Measurements from ENCODE around the gene SYT8. TPM values are rescaled to one million over a fixed set of nuclear protein-coding genes. Genes with fewer than 3 reads are reported as not detected.

Gene SYT8
- total and polyA plus RNA-seq, 2 experiments from 2014 or later, result not detected

DNA sequence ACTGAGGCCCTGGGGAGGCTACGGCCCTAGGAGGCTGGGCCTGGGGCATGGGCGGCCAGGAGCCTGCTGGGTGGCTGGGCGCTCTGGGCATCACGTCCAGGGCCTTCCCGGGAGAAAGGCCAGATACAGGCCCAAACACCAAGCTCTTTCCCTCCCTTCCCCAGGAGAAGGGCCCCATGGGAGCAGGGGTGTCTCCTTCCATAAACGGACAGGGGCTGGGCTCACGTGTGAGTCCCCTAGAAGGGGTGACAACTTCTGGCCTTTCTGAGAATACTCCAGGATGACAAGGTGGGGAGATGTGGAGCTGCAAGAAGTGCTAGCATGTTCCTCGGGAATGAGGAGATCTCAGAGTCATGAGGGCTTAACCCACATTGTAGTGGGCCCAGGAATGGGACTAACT is 19.5 kb upstream of the SYT8 start:
- TF ChIP-seq, protein P1, sequence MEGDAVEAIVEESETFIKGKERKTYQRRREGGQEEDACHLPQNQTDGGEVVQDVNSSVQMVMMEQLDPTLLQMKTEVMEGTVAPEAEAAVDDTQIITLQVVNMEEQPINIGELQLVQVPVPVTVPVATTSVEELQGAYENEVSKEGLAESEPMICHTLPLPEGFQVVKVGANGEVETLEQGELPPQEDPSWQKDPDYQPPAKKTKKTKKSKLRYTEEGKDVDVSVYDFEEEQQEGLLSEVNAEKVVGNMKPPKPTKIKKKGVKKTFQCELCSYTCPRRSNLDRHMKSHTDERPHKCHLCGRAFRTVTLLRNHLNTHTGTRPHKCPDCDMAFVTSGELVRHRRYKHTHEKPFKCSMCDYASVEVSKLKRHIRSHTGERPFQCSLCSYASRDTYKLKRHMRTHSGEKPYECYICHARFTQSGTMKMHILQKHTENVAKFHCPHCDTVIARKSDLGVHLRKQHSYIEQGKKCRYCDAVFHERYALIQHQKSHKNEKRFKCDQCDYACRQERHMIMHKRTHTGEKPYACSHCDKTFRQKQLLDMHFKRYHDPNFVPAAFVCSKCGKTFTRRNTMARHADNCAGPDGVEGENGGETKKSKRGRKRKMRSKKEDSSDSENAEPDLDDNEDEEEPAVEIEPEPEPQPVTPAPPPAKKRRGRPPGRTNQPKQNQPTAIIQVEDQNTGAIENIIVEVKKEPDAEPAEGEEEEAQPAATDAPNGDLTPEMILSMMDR (IDR thresholded peaks at IDR 0.05; ENCODE audit: low read depth, low read length), result no peak

DNA sequence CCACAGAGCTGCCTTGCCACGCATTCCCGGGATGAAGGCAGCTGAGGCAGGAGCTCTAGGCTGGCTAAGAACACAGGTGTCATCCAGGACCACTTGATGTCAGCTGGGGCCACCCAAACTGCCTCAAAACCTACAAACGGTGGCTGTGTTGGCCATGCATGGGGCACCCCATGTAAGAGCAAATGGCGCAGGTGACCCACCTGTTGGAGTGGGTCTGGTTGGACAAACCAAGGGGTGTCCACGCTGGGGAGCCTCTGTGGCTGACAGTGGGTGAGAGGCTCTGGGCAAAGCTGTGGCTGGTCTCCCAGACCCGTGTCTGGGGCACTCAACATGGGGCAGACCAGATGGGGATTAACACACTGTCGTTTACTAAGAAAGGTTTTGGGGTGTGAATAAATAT is 19.0 kb upstream of the SYT8 start:
- H3K27ac ChIP-seq, result no peak overlapping the region
- H3K9me3 ChIP-seq (ENCODE audit: low read depth), result no peaks in the 10 kb centered on the region
- H3K4me1 ChIP-seq (ENCODE audit: low read depth), result peaks cover 2% of the 10 kb centered on the region
- TF ChIP-seq, protein P1 (IDR thresholded peaks at IDR 0.05; ENCODE audit: low read depth, low read length), result no peak
- no peak overlapping the region for H3K4me3 ChIP-seq
- no peaks in the 10 kb centered on the region for H3K27me3 ChIP-seq
- DNase-seq (ENCODE audit: low read depth in 1 of 2, low spot score in 1 of 2), result no peak
- no peaks in the 10 kb centered on the region for H3K36me3 ChIP-seq

More for the DNA sequence above, 19.5 kb upstream of the SYT8 start:
- H3K9me3 ChIP-seq (ENCODE audit: low read depth), result no peaks in the 10 kb centered on the region
- no peak overlapping the region for H3K4me3 ChIP-seq
- DNase-seq (ENCODE audit: low read depth in 1 of 2, low spot score in 1 of 2), result no peak
- H3K36me3 ChIP-seq, result no peaks in the 10 kb centered on the region
- H3K27ac ChIP-seq, result no peak overlapping the region
- H3K27me3 ChIP-seq, result no peaks in the 10 kb centered on the region
- peaks cover 4% of the 10 kb centered on the region for H3K4me1 ChIP-seq (ENCODE audit: low read depth)

DNA sequence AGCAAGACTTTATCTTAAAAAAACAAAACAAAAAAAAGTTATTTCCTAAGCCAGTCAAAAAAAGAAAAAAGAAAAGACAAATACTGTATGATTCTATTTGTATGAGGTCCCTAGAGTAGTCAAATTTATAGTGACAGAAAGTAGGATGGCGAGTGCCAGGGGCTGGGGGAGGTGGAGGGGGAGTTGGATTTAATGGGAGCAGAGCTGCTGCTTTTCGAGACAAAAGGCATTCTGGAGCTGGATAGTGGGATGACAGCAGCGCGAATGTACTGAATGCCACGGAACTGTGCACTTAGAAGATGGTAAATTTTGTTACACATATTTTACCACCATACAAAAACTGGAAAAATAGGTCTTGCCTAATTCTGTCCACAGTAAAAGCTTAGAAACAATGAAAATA is 17.8 kb upstream of the SYT8 start:
- Histone ChIP-seq H3K4me3 (no peak overlapping the region), H3K27me3 (no peaks in the 10 kb centered on the region), H3K4me1 (ENCODE audit: low read depth) (no peaks in the 10 kb centered on the region), H3K36me3 (no peaks in the 10 kb centered on the region), H3K9me3 (ENCODE audit: low read depth) (no peaks in the 10 kb centered on the region), H3K27ac (no peak overlapping the region)
- TF ChIP-seq, protein P1 (IDR thresholded peaks at IDR 0.05; ENCODE audit: low read depth, low read length), result no peak
- no peak for DNase-seq (ENCODE audit: low read depth in 1 of 2, low spot score in 1 of 2)

DNA sequence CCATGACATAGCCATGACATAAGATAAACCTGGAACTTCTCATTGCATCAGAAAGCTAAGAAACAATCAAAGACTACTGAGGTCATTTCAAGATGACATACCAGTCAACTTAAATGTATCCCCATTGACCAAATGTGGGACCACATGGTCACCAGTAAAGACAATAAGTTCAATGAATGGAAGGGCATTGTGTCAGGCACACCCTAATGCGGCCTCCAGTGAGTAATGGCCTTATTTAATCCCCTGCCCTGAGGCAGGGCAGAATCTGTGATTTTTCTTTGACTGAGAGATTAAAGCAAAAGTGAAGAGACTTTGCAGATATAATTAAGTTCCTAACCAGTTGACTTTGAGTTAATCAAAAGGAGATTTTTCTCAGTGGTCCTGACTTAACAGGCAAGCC is 17.3 kb upstream of the SYT8 start:
- no peaks in the 10 kb centered on the region for H3K9me3 ChIP-seq (ENCODE audit: low read depth)
- no peaks in the 10 kb centered on the region for H3K4me1 ChIP-seq (ENCODE audit: low read depth)
- no peak for DNase-seq (ENCODE audit: low read depth in 1 of 2, low spot score in 1 of 2)
- no peak overlapping the region for H3K4me3 ChIP-seq
- TF ChIP-seq, protein P1 (IDR thresholded peaks at IDR 0.05; ENCODE audit: low read depth, low read length), result no peak
- H3K36me3 ChIP-seq, result no peaks in the 10 kb centered on the region
- H3K27me3 ChIP-seq, result no peaks in the 10 kb centered on the region
- H3K27ac ChIP-seq, result no peak overlapping the region

DNA sequence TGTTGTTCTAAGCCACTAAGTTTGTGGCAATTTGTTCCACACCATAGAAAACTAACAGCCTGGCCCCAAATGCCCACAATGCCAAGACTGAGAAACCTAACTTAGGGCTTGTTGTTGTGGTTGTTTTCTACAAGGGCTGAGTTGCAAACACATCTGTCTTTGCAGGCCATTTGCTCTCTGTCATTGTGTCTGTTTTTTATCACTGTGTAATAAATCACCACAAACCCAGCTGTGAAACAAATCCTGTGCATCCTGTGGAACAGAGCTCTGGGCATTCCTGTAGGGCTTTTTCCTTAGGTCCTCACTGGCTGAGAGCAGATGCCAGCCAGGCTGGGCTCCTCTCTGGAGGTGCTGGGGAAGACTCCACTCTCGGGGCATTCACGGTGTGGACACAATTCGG is 15.7 kb upstream of the SYT8 start:
- no peak for DNase-seq (ENCODE audit: low read depth in 1 of 2, low spot score in 1 of 2)
- H3K4me1 ChIP-seq (ENCODE audit: low read depth), result no peaks in the 10 kb centered on the region
- H3K4me3 ChIP-seq, result no peak overlapping the region
- no peak overlapping the region for H3K27ac ChIP-seq
- H3K9me3 ChIP-seq (ENCODE audit: low read depth), result no peaks in the 10 kb centered on the region
- no peaks in the 10 kb centered on the region for H3K27me3 ChIP-seq
- TF ChIP-seq, protein P1 (IDR thresholded peaks at IDR 0.05; ENCODE audit: low read depth, low read length), result no peak
- no peaks in the 10 kb centered on the region for H3K36me3 ChIP-seq

Measured in cardiac muscle cell (in vitro differentiated cells and primary cell).